Fibroblast of peridontal ligament (primary cell): ENCODE data around the gene CLINT1.
"Not testable (repeated sequence)": the region's sequence is repeated elsewhere in the genome, so short reads cannot be mapped to it uniquely, and the experiment has no call there.

ENCODE experiments used
- DNase-seq: peaks from one replicate; pipeline ENCODE4 v3.0.0-alpha.2; 2010; ENCODE audit errors: extremely low read depth

CLINT1 gene

GRCh38 chr5:157862183-157862851 lies 3.4 kb upstream of the CLINT1 start:
- no peak for DNase-seq

DNA sequence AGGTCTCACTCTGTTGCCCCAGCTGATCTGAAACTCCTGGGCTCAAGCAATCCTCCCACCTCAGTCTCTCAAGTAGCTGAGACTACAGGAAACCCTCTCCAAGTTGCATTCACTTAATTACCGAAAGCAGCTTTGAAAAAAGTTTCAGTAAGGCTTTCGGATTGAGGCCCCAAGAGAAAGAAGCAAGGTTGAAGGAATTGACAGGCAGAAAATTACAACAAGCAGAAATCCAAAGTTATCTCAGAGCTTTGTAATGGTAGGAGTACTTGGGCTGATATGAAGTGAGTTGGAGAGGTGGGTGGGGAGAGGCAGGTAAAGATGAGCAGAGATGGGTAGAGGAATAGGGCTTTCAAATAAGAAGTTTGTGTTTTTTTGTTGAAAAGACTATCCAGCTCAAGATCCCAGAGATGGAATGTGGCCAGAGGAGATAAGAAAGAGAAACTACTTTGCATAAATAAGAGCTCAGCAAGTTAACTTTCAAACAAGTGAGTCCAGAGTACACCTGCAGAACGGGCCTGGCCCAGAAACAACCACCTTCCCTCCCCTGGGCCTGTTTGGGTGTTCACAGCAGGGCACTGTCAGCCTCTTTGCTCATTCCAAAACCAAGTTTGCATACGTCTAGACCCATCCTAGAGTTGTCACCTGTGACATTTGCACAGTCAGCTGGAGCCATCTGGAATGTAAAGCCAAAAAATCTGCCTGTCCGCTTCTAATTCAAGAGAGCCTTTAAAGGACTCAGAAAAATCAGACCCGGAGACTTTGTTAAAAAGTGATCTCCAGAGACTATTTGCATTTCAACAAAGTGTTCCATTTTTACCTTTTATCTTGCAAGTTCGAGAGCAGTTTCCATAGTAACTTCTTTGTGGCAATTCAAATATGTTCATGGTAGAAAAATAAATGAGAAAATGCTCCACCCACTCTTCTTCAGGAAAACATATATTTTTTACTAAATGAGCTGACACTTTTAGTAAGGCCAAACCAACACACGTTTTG lies 2.2 kb upstream of the CLINT1 start:
- no peak for DNase-seq

DNA sequence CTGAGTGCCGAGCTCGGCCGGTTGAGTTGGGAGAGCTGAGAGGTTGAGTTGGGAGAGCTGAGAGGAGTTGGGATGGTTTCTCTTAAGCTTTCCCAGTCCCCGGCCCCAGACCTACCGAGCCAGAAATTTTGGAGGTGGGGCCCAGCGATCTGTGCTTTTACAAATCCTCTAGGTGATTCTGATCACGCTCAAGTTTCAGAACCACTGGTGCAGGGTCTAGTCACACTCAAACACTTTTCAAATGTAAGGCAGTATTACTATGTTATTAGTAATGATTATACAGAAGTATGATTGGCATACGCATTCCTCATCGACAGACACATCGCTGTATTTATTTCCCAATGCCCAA lies 256 bp upstream of the CLINT1 start:
- no peak for DNase-seq

DNA sequence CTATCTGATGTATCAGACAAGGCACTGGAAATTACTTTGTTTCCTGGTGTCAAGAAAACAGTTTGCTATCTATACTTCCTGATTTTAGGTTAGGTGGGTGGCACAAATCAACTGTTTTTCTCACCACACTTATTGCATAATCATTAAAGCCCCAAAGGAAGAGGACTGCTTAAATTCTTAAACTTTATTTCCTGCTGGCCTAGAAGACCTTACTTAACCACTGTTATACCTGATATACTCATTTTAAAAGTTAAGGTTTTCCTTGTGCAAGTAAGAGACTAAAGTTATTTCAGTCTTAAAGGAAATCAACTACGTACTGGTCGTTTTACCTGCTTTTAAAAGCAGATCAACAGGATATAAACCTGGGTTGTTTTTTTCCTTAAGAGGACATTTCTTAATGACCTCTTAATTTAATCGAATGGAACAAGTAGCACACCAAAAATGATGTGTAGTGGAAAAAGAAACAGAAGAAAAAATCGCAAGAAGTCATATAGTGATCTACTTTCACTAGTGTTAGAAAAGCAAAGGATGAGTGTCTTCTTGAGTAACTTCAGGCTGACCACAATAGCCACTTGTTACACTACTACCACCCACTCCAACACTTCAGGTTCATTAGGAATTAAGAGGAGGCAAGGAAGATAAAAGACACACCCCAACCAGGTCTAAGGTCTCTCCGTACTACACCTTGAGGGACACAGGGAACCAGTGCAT lies 974 bp downstream of the CLINT1 start:
- peak; percentile 30 for DNase-seq

- peak; percentile 74 for DNase-seq
Measured at GRCh38 chr5:157855404-157855994, 3.4 kb downstream of the CLINT1 start.

- not testable (repeated sequence) for DNase-seq
Measured at GRCh38 chr5:157853365-157853764, 5.6 kb downstream of the CLINT1 start.

DNA sequence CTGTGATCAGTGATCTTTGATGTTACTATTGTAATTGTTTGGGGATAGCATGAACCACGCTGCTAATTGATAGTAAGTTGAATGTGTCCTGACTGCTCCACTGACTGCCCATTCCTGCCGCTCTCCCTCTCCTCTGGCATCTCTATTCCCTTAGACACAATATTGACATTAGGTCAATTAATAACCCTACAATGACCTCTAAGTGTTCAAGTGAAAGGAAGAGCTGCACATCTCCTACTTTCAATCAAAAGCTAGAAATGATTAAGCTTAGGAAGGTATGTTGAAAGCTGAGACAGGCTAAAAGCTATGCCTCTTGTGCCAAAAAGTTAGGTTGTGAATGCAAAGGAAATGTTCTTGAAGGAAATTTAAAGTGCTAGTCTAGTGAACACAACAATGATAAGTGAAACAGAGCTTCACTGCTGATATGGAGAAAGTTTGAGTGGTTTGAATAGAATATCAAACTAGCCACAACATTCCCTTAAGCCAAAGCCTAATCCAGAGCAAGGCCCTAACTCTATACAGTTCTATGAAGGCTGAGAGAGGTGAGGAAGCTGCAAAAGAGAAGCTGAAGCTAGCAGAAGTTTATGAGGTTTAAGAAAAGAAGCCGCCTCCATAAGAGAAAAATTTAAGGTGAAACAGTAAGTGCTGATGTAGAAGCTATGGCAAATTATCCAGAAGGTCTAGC lies 12.9 kb downstream of the CLINT1 start:
- DNase-seq: no peak

DNA sequence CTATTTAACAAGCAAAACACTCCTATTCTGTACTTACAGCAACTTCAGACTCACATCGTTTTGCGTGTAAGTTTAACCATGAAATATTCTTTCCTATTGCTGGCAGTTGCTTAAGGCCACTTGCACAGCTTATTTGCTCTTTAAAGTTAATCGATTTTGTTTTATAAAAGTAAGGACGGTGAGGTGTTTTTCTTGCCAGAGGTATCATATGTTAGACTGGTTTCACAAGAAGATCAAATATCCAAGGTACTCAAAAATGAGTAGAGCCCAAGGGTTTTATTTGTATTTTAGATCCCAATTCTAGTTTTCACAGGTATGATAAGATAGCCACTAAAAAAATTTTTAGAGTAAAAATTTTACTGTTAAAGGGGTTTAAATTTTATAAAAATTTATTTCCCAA lies 16.2 kb downstream of the CLINT1 start:
- DNase-seq: no peak

DNA sequence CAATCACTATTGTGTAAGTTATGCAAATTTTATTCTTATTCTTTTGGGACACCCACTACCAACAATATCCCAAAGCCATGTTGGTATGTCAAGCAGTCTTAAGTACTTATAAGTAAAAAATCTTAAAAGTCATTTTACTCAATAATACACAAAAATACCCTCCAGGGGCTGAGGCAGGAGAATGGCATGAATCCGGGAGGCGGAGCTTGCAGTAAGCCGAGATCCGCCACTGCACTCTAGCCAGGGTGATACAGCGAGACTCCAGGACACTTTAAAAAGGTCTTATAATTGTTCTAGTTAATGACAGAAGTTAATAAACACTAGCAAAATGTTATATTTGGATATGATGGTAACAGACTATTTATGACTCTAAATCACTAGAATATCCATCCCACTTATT lies 16.8 kb downstream of the CLINT1 start:
- DNase-seq: no peak

GRCh38 chr5:157839157-157839795 lies 19.7 kb downstream of the CLINT1 start:
- no peak for DNase-seq

GRCh38 chr5:157836121-157836753 lies 22.7 kb downstream of the CLINT1 start:
- no peak for DNase-seq

DNA sequence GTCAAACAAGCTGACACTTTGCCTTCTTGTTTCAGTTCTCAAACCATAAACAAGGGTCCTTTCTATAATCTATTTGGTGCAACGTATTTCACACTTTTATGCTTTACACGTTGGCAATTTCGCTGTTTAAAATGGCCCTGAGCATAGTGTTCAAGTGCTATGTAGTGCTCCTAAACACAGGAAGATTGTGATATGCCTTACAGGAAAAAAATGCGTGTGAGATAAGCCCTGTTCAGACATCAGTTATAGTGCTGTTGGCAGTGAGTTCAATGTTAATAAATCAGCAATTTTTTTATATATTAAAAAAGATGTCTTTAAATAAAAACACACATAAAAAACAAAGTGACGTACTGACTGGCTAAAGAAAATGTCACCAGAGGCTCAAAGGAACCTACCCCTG lies 23.9 kb downstream of the CLINT1 start:
- no peak for DNase-seq

- DNase-seq: no peak
Measured at GRCh38 chr5:157828944-157829639, 29.9 kb downstream of the CLINT1 start.

DNA sequence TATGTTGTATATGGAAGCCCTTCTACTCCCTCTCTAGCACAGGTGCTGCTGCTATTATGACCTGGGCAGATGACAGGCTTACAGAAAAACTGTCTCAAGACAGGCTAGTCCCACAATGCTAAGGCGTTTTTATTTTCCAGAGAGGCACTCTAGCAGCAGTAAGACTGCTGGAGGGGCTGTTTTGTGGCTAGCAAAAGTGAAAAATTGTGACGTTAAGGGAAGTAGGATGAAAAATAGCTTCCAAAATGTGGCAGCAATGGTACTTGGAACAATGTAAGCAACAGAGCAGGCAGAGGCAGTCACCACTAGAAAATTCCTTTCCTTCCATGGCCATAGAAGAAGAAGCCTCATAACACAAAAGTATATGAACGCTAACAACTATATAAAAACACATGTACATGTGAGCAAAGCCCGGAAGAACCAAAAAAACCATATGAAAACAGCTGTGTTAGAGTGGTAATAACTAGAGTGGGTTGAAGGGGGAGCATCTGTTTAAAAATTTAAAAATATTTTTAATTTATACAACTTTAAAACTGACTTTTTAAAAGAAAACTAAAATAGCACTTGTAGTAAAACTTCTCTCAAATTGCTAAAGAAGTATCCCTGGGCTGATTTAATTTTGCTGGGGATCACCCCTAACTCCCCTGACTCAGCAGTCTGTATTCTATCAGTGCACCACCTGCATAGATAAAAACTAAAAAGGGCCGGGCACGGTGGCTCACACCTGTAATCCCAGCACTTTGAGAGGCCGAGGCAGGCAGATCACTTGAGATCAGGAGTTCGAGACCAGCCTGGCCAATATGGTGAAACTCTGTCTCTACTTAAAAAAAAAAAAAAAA lies 30.6 kb downstream of the CLINT1 start:
- DNase-seq: peak; percentile 23

GRCh38 chr5:157827423-157827822 lies 31.5 kb downstream of the CLINT1 start:
- DNase-seq: peak; percentile 24

GRCh38 chr5:157823655-157824054 lies 35.3 kb downstream of the CLINT1 start:
- no peak for DNase-seq

DNA sequence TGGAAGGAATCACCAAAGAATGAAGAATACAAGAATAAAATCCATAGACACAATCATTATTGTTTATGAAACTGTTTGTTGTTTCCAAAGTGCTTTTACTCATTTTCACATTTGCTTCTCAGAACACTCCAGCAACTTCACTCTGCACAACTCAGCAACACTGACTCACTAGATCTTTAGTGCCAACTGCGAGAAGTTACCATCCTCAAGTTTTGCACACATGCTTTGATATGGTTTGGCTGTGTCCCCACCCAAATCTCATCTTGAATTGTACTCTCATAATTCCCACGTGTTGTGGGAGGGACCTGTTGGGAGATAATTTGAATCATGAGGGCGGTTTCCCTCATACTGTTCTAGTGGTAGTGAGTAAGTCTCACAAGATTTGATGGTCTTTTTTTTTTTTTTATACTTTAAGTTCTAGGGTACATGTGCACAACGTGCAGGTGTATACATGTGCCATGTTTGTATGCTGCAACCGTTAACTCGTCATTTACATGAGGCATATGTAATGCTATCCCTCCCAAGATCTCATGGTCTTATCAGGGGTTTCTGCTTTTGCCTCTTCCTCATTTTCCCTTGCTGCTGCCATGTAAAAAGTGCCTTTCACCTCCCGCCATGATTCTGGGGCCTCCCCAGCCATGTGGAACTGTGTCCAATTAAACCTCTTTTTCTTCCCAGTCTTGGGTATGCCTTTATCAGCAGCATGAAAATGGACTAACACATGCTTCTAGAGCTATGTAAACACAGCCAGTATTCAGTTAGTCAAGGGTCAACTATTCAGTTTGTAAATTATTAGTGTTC lies 36.9 kb downstream of the CLINT1 start:
- no peak for DNase-seq

- no peak for DNase-seq
Measured at GRCh38 chr5:157821405-157821804, 37.5 kb downstream of the CLINT1 start.
